GM19463 (cell line): Measurements from ENCODE around the gene CUL4B.
"Not testable (repeated sequence)": the region's sequence is repeated elsewhere in the genome, so short reads cannot be mapped to it uniquely, and the experiment has no call there.

ENCODE experiments used
- ATAC-seq: cut with Tn5 transposase; IDR thresholded peaks from one replicate; pipeline ENCODE4 v1.9.1; 2021; ENCODE audit warnings: mild to moderate bottlenecking, moderate library complexity; ENCODE audit not compliant: unreplicated experiment

CUL4B gene

GRCh38 chrX:120560842-120561633, at the start of gene CUL4B:
TSS of gene CUL4B (minus strand) at chrX:120560962. CDS start at chrX:120560638, 324 bp downstream.
- peak; percentile 79 for ATAC-seq

GRCh38 chrX:120604361-120604782, 43.6 kb upstream of the CUL4B start:
- peak; percentile 54 for ATAC-seq

DNA sequence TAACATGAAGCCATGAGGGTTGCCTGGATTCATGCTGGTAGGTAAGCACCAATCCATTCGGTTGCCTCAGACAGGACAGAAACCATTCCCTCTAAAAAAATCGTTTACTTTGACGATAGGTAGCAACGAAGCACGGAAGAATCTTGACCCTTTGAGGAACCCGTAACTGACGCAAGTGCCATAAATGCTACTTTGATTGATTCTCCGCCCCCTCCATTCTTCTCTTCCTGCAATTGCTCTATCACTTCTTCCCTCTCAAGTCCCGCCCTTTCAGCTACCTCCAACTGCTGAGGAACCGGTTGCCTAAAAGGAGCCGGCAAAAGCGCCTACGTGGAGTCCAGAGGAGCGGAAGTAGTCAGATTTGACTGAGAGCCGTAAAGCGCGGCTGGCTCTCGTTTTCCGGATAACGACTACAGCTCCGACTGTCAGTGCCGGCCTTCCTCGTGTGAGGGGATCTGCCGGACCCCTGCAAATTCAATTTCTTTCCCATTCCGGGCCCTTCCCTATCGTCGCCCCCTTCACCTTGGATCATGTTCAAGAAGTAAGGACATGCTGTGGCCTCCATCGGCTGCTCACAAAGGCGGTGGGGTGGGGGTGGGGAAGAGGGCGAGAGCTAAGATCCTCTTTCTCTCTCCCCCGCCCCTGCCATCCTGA, 43.1 kb upstream of the CUL4B start, which contains the start of gene MCTS1:
MCTS1 (plus strand) TSS at position 395 of the 654 bp plus-strand sequence; CDS start at position 531, 136 bp downstream.
- ATAC-seq: peak; percentile 93

DNA sequence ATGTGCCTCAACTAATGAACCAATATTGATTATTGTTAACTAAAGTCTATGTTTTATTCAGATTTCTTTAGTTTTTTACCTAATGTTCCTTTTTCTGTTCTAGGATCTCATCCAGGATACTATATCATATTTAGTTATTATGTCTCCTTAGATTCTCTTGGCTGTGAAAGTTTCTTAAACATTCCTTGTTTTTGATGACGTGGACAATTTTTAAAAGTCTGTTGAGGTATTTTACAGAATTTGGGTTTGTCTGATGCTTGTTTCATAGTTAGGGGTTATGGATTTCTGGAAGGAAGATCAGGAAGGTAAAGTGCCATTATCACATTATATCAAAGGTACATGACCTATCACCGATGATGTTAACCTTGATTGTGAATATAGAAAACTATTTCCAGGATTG, 24.9 kb upstream of the CUL4B start:
- ATAC-seq: no peak

GRCh38 chrX:120575379-120576114, 14.8 kb upstream of the CUL4B start:
- no peak for ATAC-seq

- ATAC-seq: not testable (repeated sequence)
These were observed 13.0 kb upstream of the CUL4B start for GRCh38 chrX:120573806-120574205.

- no peak for ATAC-seq
These were observed 9.3 kb upstream of the CUL4B start for GRCh38 chrX:120570011-120570600.

DNA sequence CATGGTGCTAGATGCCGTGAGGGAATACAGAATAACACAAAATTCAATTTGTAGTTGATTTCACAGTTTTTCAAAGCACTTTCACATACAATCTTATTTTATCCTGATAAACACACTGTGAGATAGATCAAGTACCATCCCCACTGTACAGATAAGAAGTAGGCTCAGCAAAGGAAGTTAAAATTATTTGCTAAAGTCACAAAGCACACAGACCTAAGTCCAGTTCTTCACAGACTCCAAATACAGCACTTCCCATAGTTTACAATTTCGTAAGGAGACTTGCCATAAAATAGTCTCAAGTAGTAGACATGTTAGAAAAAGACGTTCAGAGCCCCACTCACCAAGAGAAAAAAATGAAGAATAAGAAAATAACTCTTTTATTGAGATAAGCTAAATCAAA, 7.8 kb upstream of the CUL4B start:
- no peak for ATAC-seq

- no peak for ATAC-seq
These were observed 7.3 kb upstream of the CUL4B start for GRCh38 chrX:120568035-120568434.

DNA sequence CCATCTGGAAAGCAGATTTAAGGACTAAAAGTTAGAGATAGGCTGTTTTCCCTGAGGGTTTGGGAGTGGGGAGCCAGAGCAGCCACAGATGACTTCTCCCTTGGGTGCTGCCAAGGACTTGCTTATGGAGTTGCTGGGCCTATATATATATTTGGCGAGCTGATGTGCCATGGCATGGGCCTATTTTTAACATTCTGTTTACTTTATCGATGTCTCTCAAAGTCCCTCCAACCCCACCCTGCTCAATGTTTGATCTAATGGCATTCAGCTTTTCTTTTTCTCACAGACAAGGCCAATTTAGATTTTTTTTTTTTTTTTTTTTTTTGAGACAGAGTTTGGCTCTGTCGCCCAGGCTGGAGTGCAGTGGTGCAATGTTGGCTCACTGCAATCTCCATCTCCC, 6.1 kb upstream of the CUL4B start:
- no peak for ATAC-seq

DNA sequence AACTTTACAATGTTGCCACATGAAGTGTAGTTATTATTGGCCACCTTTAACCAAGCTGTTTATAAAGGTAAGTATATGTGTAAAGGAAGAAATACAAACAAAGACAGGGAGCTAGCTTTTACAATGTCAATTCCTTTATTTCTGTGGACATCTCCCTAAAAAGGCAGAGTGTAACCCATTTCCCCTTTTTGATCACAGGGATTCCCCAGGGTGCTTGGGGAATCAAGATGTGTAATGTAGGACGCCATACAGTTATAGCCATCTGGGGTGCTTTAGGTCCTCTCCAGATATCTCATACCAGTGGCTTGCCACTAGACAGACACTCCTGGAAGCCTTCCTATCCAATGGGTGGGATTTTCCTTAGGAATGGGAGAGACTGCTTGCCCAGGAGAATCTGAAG, 4.2 kb upstream of the CUL4B start:
- ATAC-seq: no peak

GRCh38 chrX:120562569-120562926, 1.8 kb upstream of the CUL4B start:
- ATAC-seq: no peak

DNA sequence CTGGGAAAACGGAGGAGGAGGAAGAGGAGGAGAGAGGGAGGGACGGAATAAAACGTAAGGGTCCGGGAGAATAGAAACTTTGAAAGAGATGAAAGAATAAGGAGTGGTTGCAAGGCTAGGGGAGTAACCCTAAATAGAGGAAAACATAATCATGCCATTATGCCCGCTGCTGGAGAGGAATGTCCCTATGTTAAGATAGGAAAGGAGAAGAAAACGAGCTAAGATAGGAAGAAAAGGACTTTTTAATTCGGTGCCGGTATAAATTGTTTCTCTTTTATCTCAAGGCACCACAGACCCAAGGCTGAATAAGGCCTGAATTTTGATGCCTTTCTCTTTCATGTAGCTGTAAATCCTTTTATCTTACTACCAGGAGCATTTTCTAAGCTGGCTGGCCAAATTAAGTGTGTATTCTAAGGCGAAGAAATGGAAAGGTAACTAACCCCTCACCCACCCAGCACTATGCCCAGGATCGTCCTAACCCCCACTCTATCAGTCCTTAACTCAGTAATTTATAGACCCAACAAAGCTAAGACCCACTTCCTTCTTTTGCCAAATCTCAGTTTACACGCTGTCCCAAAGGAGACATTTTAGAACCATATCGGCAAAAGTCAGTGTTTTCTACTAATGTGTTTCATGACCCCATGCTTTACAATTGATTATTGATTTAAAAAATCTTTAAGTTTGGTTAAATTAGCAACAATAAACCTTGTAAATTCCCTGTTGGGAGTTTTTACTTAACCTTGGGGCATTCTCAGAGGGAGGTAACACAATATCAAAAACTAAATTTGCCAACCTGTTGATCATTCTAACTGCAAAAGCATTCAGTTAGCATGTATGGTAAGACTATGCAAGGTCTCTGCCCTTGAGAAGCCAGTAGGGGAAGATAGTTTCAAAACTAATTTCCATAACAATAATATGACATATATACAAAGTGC, 1.1 kb upstream of the CUL4B start:
- ATAC-seq: no peak

DNA sequence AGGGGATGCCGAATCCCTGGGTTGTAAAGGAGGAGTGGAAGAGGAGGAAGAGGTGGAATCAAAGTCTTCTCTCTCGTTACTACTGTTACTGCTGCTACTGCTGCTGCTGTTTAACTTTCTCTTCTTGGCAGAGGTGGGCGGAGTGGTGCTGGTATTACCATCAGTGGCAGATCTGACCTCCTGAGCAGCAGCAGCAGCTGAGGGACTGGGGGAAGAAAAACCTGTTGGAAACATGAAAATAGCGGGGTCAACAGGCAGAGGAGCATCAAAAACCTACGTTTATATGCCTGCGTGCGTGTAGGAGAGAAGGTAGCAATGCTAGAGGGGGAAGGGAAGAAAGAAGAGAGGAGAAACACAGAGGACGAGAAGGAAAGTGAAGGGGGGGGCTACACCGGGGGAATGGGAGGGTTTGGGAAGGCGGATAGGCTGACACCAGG, 339 bp downstream of the CUL4B start:
- ATAC-seq: peak; percentile 32

DNA sequence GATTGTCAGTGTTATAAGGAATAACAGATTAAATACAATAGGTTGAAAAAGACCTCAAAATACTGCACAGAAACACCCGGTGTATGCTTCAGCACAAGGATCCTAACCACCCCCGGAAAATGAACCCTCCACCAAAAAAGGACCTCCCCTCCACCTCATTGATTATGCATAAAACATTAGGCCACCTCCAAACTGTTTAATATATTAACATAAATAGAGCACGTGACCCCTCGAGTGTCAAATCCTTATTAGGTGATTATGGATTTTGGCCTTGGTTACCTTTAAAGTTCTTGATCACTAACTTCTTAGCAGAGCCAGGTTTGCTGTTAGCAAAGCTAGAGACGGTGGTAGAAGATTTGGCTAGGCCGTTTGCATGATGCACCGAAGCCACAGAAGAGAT, 958 bp downstream of the CUL4B start:
- ATAC-seq: no peak

DNA sequence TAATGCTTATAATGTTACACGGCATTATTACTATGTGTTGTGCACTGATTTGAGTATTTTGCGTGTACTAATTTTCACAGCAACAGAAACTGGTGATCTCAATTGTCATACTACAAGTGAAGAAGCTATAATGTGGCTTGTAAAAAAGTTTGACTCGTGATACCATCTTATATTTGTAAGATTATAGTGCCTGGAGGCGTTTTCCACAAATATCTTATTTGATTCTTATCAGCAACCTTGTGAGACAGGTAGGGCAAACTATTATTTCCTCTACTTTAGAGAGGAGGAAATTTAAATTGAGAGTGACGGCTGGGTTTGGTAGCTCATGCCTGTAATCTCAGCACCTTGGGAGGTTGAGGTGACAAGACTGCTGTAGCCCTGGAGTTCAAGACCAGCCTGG, 4.5 kb downstream of the CUL4B start:
- ATAC-seq: no peak

DNA sequence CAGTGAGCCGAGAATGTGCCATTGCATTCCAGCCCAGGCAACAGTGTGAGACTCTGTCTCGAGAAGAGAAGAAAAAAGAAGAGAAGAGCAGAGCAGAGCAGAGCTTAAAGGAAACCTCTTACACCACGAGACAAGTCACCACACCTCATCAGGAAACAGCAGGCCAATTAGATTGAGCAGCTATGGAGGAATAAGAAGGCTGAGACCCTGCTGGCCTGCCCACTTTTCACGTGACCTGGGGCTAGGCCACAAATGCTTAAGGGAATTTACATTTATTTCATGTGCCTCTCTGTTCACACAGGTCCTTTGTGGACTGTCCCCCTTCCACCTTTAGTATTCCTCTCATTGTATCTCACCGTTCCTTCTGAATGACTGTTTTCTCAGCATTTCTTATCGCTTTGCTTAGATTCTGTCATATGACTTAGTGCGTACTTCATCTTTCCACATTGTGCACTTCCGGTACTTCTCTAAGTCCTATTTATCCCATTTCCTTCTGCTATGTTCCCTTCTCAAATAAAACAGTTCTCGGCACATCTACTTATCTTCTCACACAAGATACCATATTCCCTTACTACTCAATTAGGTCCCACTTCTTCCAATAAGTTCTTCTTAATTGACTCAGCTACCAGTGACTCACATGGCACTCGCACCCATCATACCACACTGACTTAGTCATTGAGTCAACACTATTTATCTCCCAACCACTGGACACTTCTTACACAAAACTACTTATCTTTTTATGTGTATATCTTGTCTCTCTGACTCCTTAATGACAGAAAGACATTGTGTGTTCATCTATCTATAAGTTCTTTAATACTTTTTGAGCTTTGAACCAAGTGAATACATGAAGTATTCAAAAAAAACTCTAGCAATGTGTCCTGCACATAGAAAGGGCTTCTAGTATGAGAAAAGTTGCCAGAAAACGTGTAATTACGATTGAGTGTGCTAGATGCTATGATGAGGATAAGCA, 11.0 kb downstream of the CUL4B start:
- ATAC-seq: no peak

DNA sequence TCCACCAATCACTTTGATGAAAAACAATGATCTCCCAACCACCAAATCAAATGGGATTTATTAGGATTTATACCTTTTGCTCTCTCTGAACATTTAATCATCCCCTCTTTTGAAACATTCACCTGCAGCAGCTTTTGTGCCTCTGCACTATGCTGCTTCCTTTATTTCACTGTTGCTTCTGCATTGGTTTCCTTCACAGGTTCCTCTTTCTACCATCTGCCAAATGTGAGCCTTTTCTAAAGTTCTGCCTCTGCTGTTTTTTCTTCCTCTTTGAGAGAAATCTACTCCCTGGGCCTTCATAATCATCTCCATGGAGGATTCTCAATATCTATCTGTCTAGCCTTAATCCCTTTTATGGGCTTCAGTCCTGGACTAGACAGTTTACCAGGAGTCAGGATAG, 24.7 kb downstream of the CUL4B start:
- ATAC-seq: no peak
